ENCODE measurements around the gene PDE6C. TPM values are rescaled to one million over a fixed set of nuclear protein-coding genes. Genes with fewer than 3 reads are reported as not detected.
A peak's percentile ranks its signal among the peaks of the same experiment; 100 is the strongest.

PDE6C gene
- total RNA-seq, 1 donor from 2014 or later, result not detected

GRCh38 chr10:93599778-93600177 lies 12.6 kb upstream of the PDE6C start:
- no peak overlapping the region for H3K27ac ChIP-seq (ENCODE audit: low read depth, low read length)
- no peaks in the 10 kb centered on the region for H4K20me1 ChIP-seq (ENCODE audit: insufficient read depth, low read length)
- no peaks in the 10 kb centered on the region for H3K79me2 ChIP-seq (ENCODE audit: insufficient read depth, low read length)
- DNase-seq (ENCODE audit: low read depth) (no peak), FAIRE-seq (no peak)
- H2AFZ ChIP-seq (ENCODE audit: low read depth, low read length), result no peak overlapping the region
- no peak overlapping the region for H3K9ac ChIP-seq (ENCODE audit: low read length)
- no peak overlapping the region for H3K27ac Mint-ChIP-seq (ENCODE audit: unreplicated experiment)
- no peaks in the 10 kb centered on the region for H3K36me3 Mint-ChIP-seq (ENCODE audit: low read depth, unreplicated experiment)
- peaks cover 5% of the 10 kb centered on the region for H3K4me1 Mint-ChIP-seq (ENCODE audit: low read depth, unreplicated experiment)
- peaks cover 5% of the 10 kb centered on the region for H3K4me1 ChIP-seq (ENCODE audit: insufficient read depth, low read length)
- H3K27me3 Mint-ChIP-seq (ENCODE audit: low read depth, unreplicated experiment), result peaks cover 58% of the 10 kb centered on the region
- H3K27me3 ChIP-seq (ENCODE audit: insufficient read depth, low read length), result peaks cover 40% of the 10 kb centered on the region
- H3K4me3 ChIP-seq (ENCODE audit: insufficient read depth, low read depth, low read length), result no peak overlapping the region
- H3K9me3 ChIP-seq (ENCODE audit: insufficient read depth, low read depth, low read length), result no peaks in the 10 kb centered on the region
- no peaks in the 10 kb centered on the region for H3K36me3 ChIP-seq (ENCODE audit: insufficient read depth, low read length)
- H3K4me3 Mint-ChIP-seq (ENCODE audit: unreplicated experiment), result peak overlapping the region; percentile 62
- no peak overlapping the region for H3K4me2 ChIP-seq (ENCODE audit: low read length)
- no peaks in the 10 kb centered on the region for H3K9me3 Mint-ChIP-seq (ENCODE audit: unreplicated experiment)
- TF ChIP-seq CTCF (IDR thresholded peaks at IDR 0.05; ENCODE audit: insufficient read depth, low read depth, low read length), result no peak

DNA sequence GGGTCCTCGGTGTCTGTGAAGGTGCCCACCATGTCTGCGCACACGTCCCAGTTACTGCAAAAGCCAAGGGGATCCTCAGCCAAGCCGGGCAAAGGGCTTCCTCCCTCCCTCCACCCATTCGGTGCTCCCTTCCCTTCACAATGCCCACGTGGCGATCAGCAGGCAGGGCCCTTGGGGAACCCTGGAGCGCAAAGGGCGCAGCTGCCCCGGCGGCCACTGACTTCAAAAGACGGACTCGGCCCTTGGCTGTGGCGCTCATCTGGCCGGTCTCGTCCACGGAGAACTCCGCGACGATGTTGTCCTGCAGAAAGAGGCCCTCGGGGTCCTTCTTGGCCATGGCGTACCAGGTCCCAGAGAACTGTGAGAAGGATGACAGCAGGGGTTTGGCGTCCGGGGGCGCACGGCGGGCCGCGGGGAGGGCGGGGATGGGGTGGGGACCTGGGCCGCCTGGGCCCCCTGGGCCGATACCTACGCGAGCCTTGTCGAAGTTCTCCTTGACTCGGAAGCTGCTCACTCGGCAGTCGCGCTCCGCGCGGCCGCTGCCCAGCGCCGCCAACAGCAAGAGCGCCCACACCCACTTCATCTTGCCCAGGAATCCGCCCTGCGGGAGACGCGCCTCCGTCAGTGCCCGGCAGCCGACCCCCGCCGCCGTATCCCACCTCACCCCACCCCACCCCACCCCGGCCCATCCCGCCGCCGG lies 11.7 kb upstream of the PDE6C start:
- no peaks in the 10 kb centered on the region for H3K79me2 ChIP-seq (ENCODE audit: insufficient read depth, low read length)
- H3K4me2 ChIP-seq (ENCODE audit: low read length), result peak overlapping the region; percentile 77
- H4K20me1 ChIP-seq (ENCODE audit: insufficient read depth, low read length), result no peaks in the 10 kb centered on the region
- H3K9ac ChIP-seq (ENCODE audit: low read length), result no peak overlapping the region
- H3K4me3 Mint-ChIP-seq (ENCODE audit: unreplicated experiment), result peak overlapping the region; percentile 67
- H3K36me3 Mint-ChIP-seq (ENCODE audit: low read depth, unreplicated experiment), result no peaks in the 10 kb centered on the region
- no peak overlapping the region for H3K27ac Mint-ChIP-seq (ENCODE audit: unreplicated experiment)
- H3K9me3 Mint-ChIP-seq (ENCODE audit: unreplicated experiment), result no peaks in the 10 kb centered on the region
- H3K27me3 Mint-ChIP-seq (ENCODE audit: low read depth, unreplicated experiment), result peaks cover 55% of the 10 kb centered on the region
- H3K4me1 Mint-ChIP-seq (ENCODE audit: low read depth, unreplicated experiment), result peaks cover 2% of the 10 kb centered on the region
- no peaks in the 10 kb centered on the region for H3K9me3 ChIP-seq (ENCODE audit: insufficient read depth, low read depth, low read length)
- H2AFZ ChIP-seq (ENCODE audit: low read depth, low read length), result peak overlapping the region; percentile 44
- H3K4me1 ChIP-seq (ENCODE audit: insufficient read depth, low read length), result peaks cover 5% of the 10 kb centered on the region
- H3K4me3 ChIP-seq (ENCODE audit: insufficient read depth, low read depth, low read length), result no peak overlapping the region
- FAIRE-seq (no peak), DNase-seq (ENCODE audit: low read depth) (peak; percentile 46)
- H3K27ac ChIP-seq (ENCODE audit: low read depth, low read length), result no peak overlapping the region
- no peaks in the 10 kb centered on the region for H3K36me3 ChIP-seq (ENCODE audit: insufficient read depth, low read length)
- TF ChIP-seq EZH2 (IDR thresholded peaks at IDR 0.05; ENCODE audit: insufficient read depth, low read length) (no peak), CTCF (IDR thresholded peaks at IDR 0.05; ENCODE audit: insufficient read depth, low read depth, low read length) (no peak)
- peaks cover 40% of the 10 kb centered on the region for H3K27me3 ChIP-seq (ENCODE audit: insufficient read depth, low read length)

DNA sequence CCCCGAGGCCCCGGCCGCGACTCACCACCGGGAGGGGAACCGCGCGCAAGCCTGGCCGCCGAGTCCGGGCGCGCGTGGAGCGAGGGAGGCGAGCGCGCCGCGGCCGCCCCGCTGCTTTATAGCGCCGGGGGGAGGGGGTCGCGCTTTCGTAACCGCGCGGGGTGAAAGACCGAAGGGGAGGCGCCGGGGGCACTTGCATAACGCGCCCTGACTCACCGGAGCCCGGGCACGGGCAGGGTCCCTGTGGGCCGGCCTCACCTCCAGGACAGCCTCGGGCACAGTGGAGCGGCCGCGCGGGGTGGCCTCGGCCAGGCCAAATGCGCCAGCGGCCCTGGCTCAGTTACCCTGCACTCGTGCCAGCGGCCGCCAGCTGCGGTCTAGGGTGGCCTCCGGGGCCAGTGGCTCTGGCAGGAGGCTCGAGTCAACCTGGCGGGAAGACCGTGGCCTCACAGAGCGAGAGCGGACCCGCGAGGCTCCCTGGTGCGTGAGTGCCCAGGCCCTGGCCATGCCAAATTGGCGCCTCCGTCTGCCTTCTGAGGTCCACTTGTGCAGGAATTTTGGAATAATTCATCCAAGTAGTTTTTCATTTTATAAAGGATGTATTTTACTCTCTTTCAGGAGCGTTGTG lies 11.1 kb upstream of the PDE6C start, which contains the start of gene RBP4:
RBP4 (minus strand) TSS at position 90 of the 628 bp plus-strand sequence. CDS start 207 bp downstream, outside the sequence.
- peak; percentile 68 for TF ChIP-seq EZH2 (IDR thresholded peaks at IDR 0.05; ENCODE audit: insufficient read depth, low read length)
- no peak for TF ChIP-seq CTCF (IDR thresholded peaks at IDR 0.05; ENCODE audit: insufficient read depth, low read depth, low read length)
- DNase-seq (ENCODE audit: low read depth), result no peak
- H3K4me3 Mint-ChIP-seq (ENCODE audit: unreplicated experiment), result peak within 1 kb of the TSS; percentile 67
- H2AFZ ChIP-seq (ENCODE audit: low read depth, low read length), result peak within 1 kb of the TSS; percentile 44
- no peak for FAIRE-seq
- peak within 1 kb of the TSS; percentile 77 for H3K4me2 ChIP-seq (ENCODE audit: low read length)
- no peaks in the 10 kb centered on the region for H3K79me2 ChIP-seq (ENCODE audit: insufficient read depth, low read length)
- peaks cover 60% of the 10 kb centered on the region for H3K27me3 Mint-ChIP-seq (ENCODE audit: low read depth, unreplicated experiment)
- no peaks in the 10 kb centered on the region for H3K4me1 Mint-ChIP-seq (ENCODE audit: low read depth, unreplicated experiment)
- no peak within 1 kb of the TSS for H3K4me3 ChIP-seq (ENCODE audit: insufficient read depth, low read depth, low read length)
- peaks cover 5% of the 10 kb centered on the region for H3K4me1 ChIP-seq (ENCODE audit: insufficient read depth, low read length)
- no peak within 1 kb of the TSS for H3K9ac ChIP-seq (ENCODE audit: low read length)
- H3K27ac ChIP-seq (ENCODE audit: low read depth, low read length), result no peak within 1 kb of the TSS
- no peaks in the 10 kb centered on the region for H3K9me3 ChIP-seq (ENCODE audit: insufficient read depth, low read depth, low read length)
- H3K27me3 ChIP-seq (ENCODE audit: insufficient read depth, low read length), result peaks cover 40% of the 10 kb centered on the region
- no peaks in the 10 kb centered on the region for H3K36me3 ChIP-seq (ENCODE audit: insufficient read depth, low read length)
- H3K36me3 Mint-ChIP-seq (ENCODE audit: low read depth, unreplicated experiment), result no peaks in the 10 kb centered on the region
- peaks cover 4% of the 10 kb centered on the region for H3K9me3 Mint-ChIP-seq (ENCODE audit: unreplicated experiment)
- no peak within 1 kb of the TSS for H3K27ac Mint-ChIP-seq (ENCODE audit: unreplicated experiment)
- H4K20me1 ChIP-seq (ENCODE audit: insufficient read depth, low read length), result no peaks in the 10 kb centered on the region
